Measurements from ENCODE around the gene PDZD4. TPM values are rescaled to one million over a fixed set of nuclear protein-coding genes. Genes with fewer than 3 reads are reported as not detected.

Gene PDZD4
- total RNA-seq, 1 donor from 2014 or later: 0.07 TPM

- H3K27ac Mint-ChIP-seq: no peak overlapping the region
- no peaks in the 10 kb centered on the region for H3K36me3 Mint-ChIP-seq (ENCODE audit: low read depth)
- no peak overlapping the region for H3K4me3 Mint-ChIP-seq
- no peak for TF ChIP-seq CTCF (IDR thresholded peaks at IDR 0.05)
- peaks cover 21% of the 10 kb centered on the region for H3K27me3 Mint-ChIP-seq
- DNase-seq (no peak), ATAC-seq (ENCODE audit: low read depth) (no peak)
- peaks cover 16% of the 10 kb centered on the region for H3K4me1 Mint-ChIP-seq
- no peaks in the 10 kb centered on the region for H3K9me3 Mint-ChIP-seq
- intact Hi-C loops (cut with micrococcal nuclease): no loop called here
- ChIA-PET POLR2A (no interaction called here), CTCF (no interaction called here)
These were observed 47.4 kb upstream of the PDZD4 start for GRCh38 chrX:153877571-153878261.

- ATAC-seq (ENCODE audit: low read depth) (no peak), DNase-seq (no peak)
- Mint-ChIP-seq H3K36me3 (ENCODE audit: low read depth) (no peaks in the 10 kb centered on the region), H3K4me3 (no peak overlapping the region), H3K9me3 (no peaks in the 10 kb centered on the region), H3K27ac (no peak overlapping the region), H3K27me3 (peaks cover 24% of the 10 kb centered on the region), H3K4me1 (peaks cover 16% of the 10 kb centered on the region)
- POLR2A ChIA-PET: interaction anchor here (0.6 kb wide), 1 partner anchor 90 kb away, joined by 5 read pairs; no protein-coding TSS in a partner anchor
- CTCF ChIA-PET: no interaction called here
- no peak for TF ChIP-seq CTCF (IDR thresholded peaks at IDR 0.05)
- intact Hi-C loops (cut with micrococcal nuclease): no loop called here
These were observed 45.8 kb upstream of the PDZD4 start for GRCh38 chrX:153876112-153876491.

- no peak overlapping the region for H3K27ac Mint-ChIP-seq
- H3K9me3 Mint-ChIP-seq: no peaks in the 10 kb centered on the region
- H3K36me3 Mint-ChIP-seq (ENCODE audit: low read depth): no peaks in the 10 kb centered on the region
- ChIA-PET CTCF (no interaction called here), POLR2A (interaction anchor here (0.6 kb wide), 1 partner anchor 90 kb away, joined by 5 read pairs; no protein-coding TSS in a partner anchor)
- ATAC-seq (ENCODE audit: low read depth): peak; percentile 82
- H3K4me3 Mint-ChIP-seq: no peak overlapping the region
- H3K27me3 Mint-ChIP-seq: peaks cover 24% of the 10 kb centered on the region
- peak; percentile 53 for DNase-seq
- no peak for TF ChIP-seq CTCF (IDR thresholded peaks at IDR 0.05)
- intact Hi-C loops (cut with micrococcal nuclease): loop anchor here (1.0 kb wide), 1 partner anchor 26 kb away; no protein-coding TSS in a partner anchor
- H3K4me1 Mint-ChIP-seq: peaks cover 16% of the 10 kb centered on the region
These were observed 45.2 kb upstream of the PDZD4 start for GRCh38 chrX:153875391-153876111.

GRCh38 chrX:153874366-153875125 is 44.2 kb upstream of the PDZD4 start:
- H3K27ac Mint-ChIP-seq: no peak overlapping the region
- ChIA-PET POLR2A (no interaction called here), CTCF (no interaction called here)
- H3K36me3 Mint-ChIP-seq (ENCODE audit: low read depth): no peaks in the 10 kb centered on the region
- H3K27me3 Mint-ChIP-seq: peaks cover 24% of the 10 kb centered on the region
- peaks cover 16% of the 10 kb centered on the region for H3K4me1 Mint-ChIP-seq
- intact Hi-C loops (cut with micrococcal nuclease): loop anchor here (1.0 kb wide), 1 partner anchor 27 kb away; no protein-coding TSS in a partner anchor
- H3K4me3 Mint-ChIP-seq: no peak overlapping the region
- no peaks in the 10 kb centered on the region for H3K9me3 Mint-ChIP-seq
- DNase-seq (no peak), ATAC-seq (ENCODE audit: low read depth) (no peak)
- TF ChIP-seq CTCF (IDR thresholded peaks at IDR 0.05): no peak

- H3K36me3 Mint-ChIP-seq (ENCODE audit: low read depth): no peaks in the 10 kb centered on the region
- no peak for TF ChIP-seq CTCF (IDR thresholded peaks at IDR 0.05)
- peaks cover 22% of the 10 kb centered on the region for H3K27me3 Mint-ChIP-seq
- H3K4me1 Mint-ChIP-seq: peaks cover 11% of the 10 kb centered on the region
- DNase-seq (no peak), ATAC-seq (ENCODE audit: low read depth) (no peak)
- POLR2A ChIA-PET: no interaction called here
- no peak overlapping the region for H3K27ac Mint-ChIP-seq
- intact Hi-C loops (cut with micrococcal nuclease): no loop called here
- no peaks in the 10 kb centered on the region for H3K9me3 Mint-ChIP-seq
- no peak overlapping the region for H3K4me3 Mint-ChIP-seq
- CTCF ChIA-PET: no interaction called here
These were observed 43.7 kb upstream of the PDZD4 start for GRCh38 chrX:153874085-153874365.
